Activated CD4-positive, CD25-positive, alpha-beta regulatory T cell (primary cell): ENCODE measurements around the gene EMC10.
"Not testable (repeated sequence)": the region's sequence is repeated elsewhere in the genome, so short reads cannot be mapped to it uniquely, and the experiment has no call there.

Experiments used
- DNase-seq, 4 experiments: peaks; one replicate each; lab custom pipeline; 2025; lab: John Stamatoyannopoulos, UW

EMC10 gene

GRCh38 chr19:50476224-50476906, at the start of gene EMC10, which contains the start of gene GARIN5A:
TSS of gene EMC10 (plus strand) at chr19:50476507. CDS start at chr19:50476545, 38 bp downstream.
TSS of gene GARIN5A (minus strand) at chr19:50476848. CDS start at chr19:50476388, 460 bp downstream.
- DNase-seq = peak; percentile 80 to 90 (median 84)

GRCh38 chr19:50427318-50427925, 48.9 kb upstream of the EMC10 start:
- no peak for DNase-seq

GRCh38 chr19:50427997-50428425, 48.3 kb upstream of the EMC10 start:
- DNase-seq = no peak

- no peak for DNase-seq
Measured at GRCh38 chr19:50428772-50429463, 47.4 kb upstream of the EMC10 start.

- DNase-seq = no peak
Measured at GRCh38 chr19:50430888-50431342, 45.4 kb upstream of the EMC10 start.

- DNase-seq = peak; percentile 67 to 79 (median 74)
Measured at GRCh38 chr19:50431343-50432220, 44.7 kb upstream of the EMC10 start.

GRCh38 chr19:50432221-50433028, 43.9 kb upstream of the EMC10 start, which contains the start of gene MYBPC2:
TSS of gene MYBPC2 (plus strand) at chr19:50432892. CDS start at chr19:50432954, 62 bp downstream.
- no peak for DNase-seq

GRCh38 chr19:50433201-50434180, 42.8 kb upstream of the EMC10 start:
- DNase-seq = no peak

- no peak for DNase-seq
Measured at GRCh38 chr19:50434525-50434924, 41.8 kb upstream of the EMC10 start.

GRCh38 chr19:50435221-50435620, 41.1 kb upstream of the EMC10 start:
- DNase-seq = no peak

- no peak for DNase-seq
Measured at GRCh38 chr19:50435627-50436026, 40.7 kb upstream of the EMC10 start.

GRCh38 chr19:50437862-50438449, 38.4 kb upstream of the EMC10 start:
- no peak for DNase-seq

GRCh38 chr19:50439130-50439529, 37.2 kb upstream of the EMC10 start:
- not testable (repeated sequence) for DNase-seq

GRCh38 chr19:50444059-50444458, 32.2 kb upstream of the EMC10 start:
- DNase-seq = no peak

- no peak for DNase-seq
Measured at GRCh38 chr19:50447053-50447452, 29.3 kb upstream of the EMC10 start.

- DNase-seq = no peak
Measured at GRCh38 chr19:50447750-50448149, 28.6 kb upstream of the EMC10 start.

GRCh38 chr19:50449236-50449899, 26.9 kb upstream of the EMC10 start:
- DNase-seq = no peak

- no peak for DNase-seq
Measured at GRCh38 chr19:50450369-50451222, 25.7 kb upstream of the EMC10 start.
